HCT116 (cell line): ENCODE measurements around the gene TMEM223. TPM values are rescaled to one million over a fixed set of nuclear protein-coding genes. Genes with fewer than 3 reads are reported as not detected.

Source experiments
- ATAC-seq: fragments of 200-7000 bp; cut with Tn5 transposase; 2 replicates; pipeline ENCODE4 v1.9.1; 2020; ENCODE audit warnings: mild to moderate bottlenecking, moderate library complexity
- BruUV-seq: library from RNA; stranded (reverse); fragments of 400-500 nt; replicated peaks from 2 replicates; lab custom pipeline; 2021; lab: Mats Ljungman, UMichigan
- CTCF ChIA-PET: fragments of 300-600 bp; sonication (Branson Sonifier 250); formaldehyde crosslinking; loops from one replicate; lab custom pipeline; 2021; ENCODE audit warnings: antibody characterized with exemption; lab: Charles Lee
- POLR2A ChIA-PET: fragments of 300-600, 350-600 bp; sonication (Branson Sonifier 250); formaldehyde crosslinking; loops from one replicate; lab custom pipeline; 2021; ENCODE audit warnings: antibody characterized with exemption; lab: Charles Lee
- RAD21 ChIA-PET, 2 experiments: fragments of 300-600 bp; sonication (Branson Sonifier 250); formaldehyde crosslinking; loops; one replicate each; lab custom pipeline; 2023; ENCODE audit warnings: low total read pairs in 2 of 2; ENCODE audit not compliant: uncharacterized antibody in 2 of 2, unreplicated experiment in 2 of 2, low non-redundant PET in 1 of 2; lab: Charles Lee
- DNase-seq: peaks from one replicate; pipeline ENCODE4 v3.0.0-alpha.2; 2010; ENCODE audit warnings: low read depth, low spot score
- H2AFZ ChIP-seq: fragments of 200-600 bp; shearing (Covaris generic), sonication (generic); 2 replicates; pipeline ENCODE4 v1.6.1; 2017; ENCODE audit warnings: low read depth, mixed run types, mixed read lengths, antibody characterized with exemption, low read length; ENCODE audit not compliant: poor library complexity, severe bottlenecking
- H3K27ac ChIP-seq: 2 replicates; pipeline ENCODE4 v1.5.1; 2012; ENCODE audit warnings: low read depth, low read length
- H3K27me3 ChIP-seq: fragments of 200-600 bp; sonication (generic); 2 replicates; pipeline ENCODE4 v1.6.1; 2016; ENCODE audit warnings: mixed run types, low read length, mixed read lengths; ENCODE audit not compliant: insufficient read depth
- H3K36me3 ChIP-seq, 2 experiments: fragments of 200-500 bp in 1 of 2; fragments of 200-600 bp in 1 of 2; sonication (Bioruptor generic) in 1 of 2; sonication (generic) in 1 of 2; 2 replicates each; pipeline versions ENCODE4 v1.5.1 to v1.6.1; 2014 to 2016; ENCODE audit warnings: low read length in 2 of 2, inconsistent platforms in 1 of 2, mixed read lengths in 1 of 2, mixed run types in 1 of 2; ENCODE audit not compliant: insufficient read depth in 2 of 2, control insufficient read depth in 1 of 2
- H3K4me1 ChIP-seq, 2 experiments: fragments of 200-600 bp in 1 of 2; sonication (generic) in 1 of 2; 2 replicates each; pipeline versions ENCODE4 v1.5.1 to v1.6.1; 2012 to 2017; ENCODE audit warnings: low read length in 2 of 2, inconsistent platforms in 1 of 2, mild to moderate bottlenecking in 1 of 2, mixed read lengths in 1 of 2, mixed run types in 1 of 2, moderate library complexity in 1 of 2; ENCODE audit not compliant: insufficient read depth in 2 of 2, control insufficient read depth in 1 of 2
- H3K4me2 ChIP-seq: fragments of 200-600 bp; sonication (generic); 2 replicates; pipeline ENCODE4 v1.6.1; 2017; ENCODE audit warnings: mixed run types, low read length, mixed read lengths
- H3K4me3 ChIP-seq, 2 experiments: fragments of 200-600 bp in 1 of 2; sonication (generic) in 1 of 2; replicated peaks in 1 of 2; 2 replicates each; pipeline ENCODE4 v1.5.1; 2011 to 2016; ENCODE audit warnings: low read length in 2 of 2, control low read depth in 1 of 2, low read depth in 1 of 2, mild to moderate bottlenecking in 1 of 2, mixed read lengths in 1 of 2, mixed run types in 1 of 2
- H3K79me2 ChIP-seq: fragments of 200-600 bp; sonication (generic); 2 replicates; pipeline ENCODE4 v1.6.1; 2017; ENCODE audit warnings: mild to moderate bottlenecking, mixed run types, low read length, moderate library complexity, mixed read lengths; ENCODE audit not compliant: insufficient read depth
- H3K9ac ChIP-seq: fragments of 200-600 bp; sonication (generic); 2 replicates; pipeline ENCODE4 v1.6.1; 2016; ENCODE audit warnings: low read length, mixed read lengths
- H3K9me2 ChIP-seq: fragments of 200-600 bp; sonication (generic), shearing (Covaris generic); 2 replicates; pipeline ENCODE4 v1.6.1; 2017; ENCODE audit warnings: mixed run types, mild to moderate bottlenecking, moderate library complexity; ENCODE audit not compliant: insufficient read depth
- H3K9me3 ChIP-seq, 2 experiments: fragments of 200-500 bp in 1 of 2; fragments of 200-600 bp in 1 of 2; sonication (Bioruptor generic) in 1 of 2; sonication (generic) in 1 of 2; 2 replicates each; pipeline ENCODE4 v1.6.1; 2014 to 2017; ENCODE audit warnings: low read length in 2 of 2, mixed read lengths in 2 of 2, inconsistent platforms in 1 of 2, low read depth in 1 of 2, mild to moderate bottlenecking in 1 of 2, mixed run types in 1 of 2, moderate library complexity in 1 of 2; ENCODE audit not compliant: control insufficient read depth in 1 of 2, insufficient read depth in 1 of 2
- H4K20me1 ChIP-seq: fragments of 200-600 bp; sonication (generic), shearing (Covaris generic); 2 replicates; pipeline ENCODE4 v1.6.1; 2017; ENCODE audit warnings: mixed run types, mild to moderate bottlenecking, moderate library complexity; ENCODE audit not compliant: insufficient read depth
- CEBPB ChIP-seq: IDR thresholded peaks from 2 replicates; pipeline ENCODE4 v1.6.1; 2012; ENCODE audit warnings: low read depth
- CTCF ChIP-seq, 3 experiments: fragments of 200-600 bp in 1 of 3; sonication (generic) in 1 of 3; IDR thresholded peaks in 2 of 3; conservative IDR thresholded peaks in 1 of 3; 2 replicates each; pipeline ENCODE4 v1.5.1; 2012 to 2017; ENCODE audit warnings: low read depth in 2 of 3, low read length in 2 of 3, antibody characterized with exemption in 1 of 3, borderline replicate concordance in 1 of 3, control low read depth in 1 of 3, mild to moderate bottlenecking in 1 of 3, mixed read lengths in 1 of 3, mixed run types in 1 of 3, moderate library complexity in 1 of 3; ENCODE audit not compliant: insufficient read depth in 1 of 3
- EGR1 ChIP-seq: IDR thresholded peaks from 2 replicates; pipeline ENCODE4 v1.6.1; 2012; ENCODE audit warnings: low read depth
- ELF1 ChIP-seq: IDR thresholded peaks from 2 replicates; pipeline ENCODE4 v1.6.1; 2012; ENCODE audit warnings: low read depth, borderline replicate concordance
- EZH2 ChIP-seq: fragments of 200-600 bp; sonication (generic); IDR thresholded peaks from 2 replicates; pipeline ENCODE4 v1.6.1; 2017; ENCODE audit warnings: antibody characterized with exemption, mixed run types
- REST ChIP-seq: IDR thresholded peaks from 2 replicates; pipeline ENCODE4 v1.6.1; 2012; ENCODE audit warnings: low read depth
- SP1 ChIP-seq: IDR thresholded peaks from 2 replicates; pipeline ENCODE4 v1.6.1; 2012; ENCODE audit warnings: low read depth
- TCF7L2 ChIP-seq: IDR thresholded peaks from 2 replicates; pipeline ENCODE4 v1.7.0; 2011; ENCODE audit warnings: borderline replicate concordance, inconsistent platforms; ENCODE audit not compliant: insufficient read depth, insufficient read length; ENCODE audit errors: extremely low read depth
- ZBTB33 ChIP-seq: IDR thresholded peaks from 2 replicates; pipeline ENCODE4 v1.6.1; 2011; ENCODE audit warnings: mild to moderate bottlenecking, low read length, moderate library complexity; ENCODE audit not compliant: insufficient replicate concordance; ENCODE audit errors: extremely low read depth
- ZFX ChIP-seq: fragments of 450-650 bp; IDR thresholded peaks from 2 replicates; pipeline ENCODE4 v1.6.1; 2017
- intact Hi-C: fragments of 100-400 bp; cut with micrococcal nuclease; formaldehyde crosslinking; loops from 2 replicates; pipeline ENCODE4 v1.10.0; 2022
- total RNA-seq: library from RNA; stranded (reverse); gene quantifications from one replicate; pipeline ENCODE4 v1.2.1, GENCODE V29; 2021; ENCODE audit not compliant: unreplicated experiment

Gene TMEM223
- total RNA-seq, 1 experiment from 2014 or later, result 18.4 TPM

GRCh38 chr11:62757846-62758788, 33.7 kb downstream of the TMEM223 start:
- RAD21 ChIA-PET, result no interaction called here
- no peaks in the 10 kb centered on the region for H4K20me1 ChIP-seq
- H3K9ac ChIP-seq, result no peak overlapping the region
- peaks cover 14 to 31% of the 10 kb centered on the region in 2 experiments for H3K4me1 ChIP-seq
- no peak overlapping the region for H3K4me2 ChIP-seq
- intact Hi-C loops, result no loop called here
- TF ChIP-seq ELF1 (no peak), REST (no peak), CEBPB (no peak), ZFX (no peak), CTCF (IDR thresholded peaks at IDR 0.05 in 2 of 3, conservative IDR thresholded peaks at IDR 0.05 in 1 of 3; ENCODE audit: borderline replicate concordance in 1 of 3, insufficient read depth in 1 of 3, low read depth in 2 of 3, low read length in 2 of 3) (no peak), TCF7L2 (no peak), EGR1 (no peak), EZH2 (no peak), ZBTB33 (no peak), SP1 (no peak)
- H3K27ac ChIP-seq, result no peak overlapping the region
- H3K79me2 ChIP-seq, result peaks cover 15% of the 10 kb centered on the region
- peaks cover 0 to 4% of the 10 kb centered on the region in 2 experiments; a peak in 1 of 4 replicates for H3K36me3 ChIP-seq
- H3K27me3 ChIP-seq, result no peaks in the 10 kb centered on the region
- no peaks in the 10 kb centered on the region for H3K9me2 ChIP-seq
- no TSS peak for BruUV-seq
- ATAC-seq (no peak), DNase-seq (no peak)
- no peak overlapping the region for H3K4me3 ChIP-seq
- H3K9me3 ChIP-seq, result no peaks in the 10 kb centered on the region
- H2AFZ ChIP-seq, result no peak overlapping the region
- CTCF ChIA-PET, result interaction anchor here (1.4 kb wide), 1 partner anchor 28 kb away, joined by 4 read pairs; no protein-coding TSS in a partner anchor
- POLR2A ChIA-PET, result no interaction called here
